Measurements from ENCODE around the gene SORBS1. TPM values are rescaled to one million over a fixed set of nuclear protein-coding genes. Genes with fewer than 3 reads are reported as not detected.
A peak's percentile ranks its signal among the peaks of the same experiment; 100 is the strongest.

SORBS1 gene
- total RNA-seq, 1 experiment from 2014 or later: 1.4 TPM

- DNase-seq (ENCODE audit: low read depth): peak; percentile 9
These were observed 169.5 kb downstream of the SORBS1 start for GRCh38 chr10:95391581-95392216.

- DNase-seq (ENCODE audit: low read depth): no peak
These were observed 170.0 kb downstream of the SORBS1 start for GRCh38 chr10:95391164-95391563.

GRCh38 chr10:95389982-95390381, 171.2 kb downstream of the SORBS1 start:
- DNase-seq (ENCODE audit: low read depth): no peak

GRCh38 chr10:95389176-95389575, 172.0 kb downstream of the SORBS1 start:
- peak; percentile 30 for DNase-seq (ENCODE audit: low read depth)

GRCh38 chr10:95388539-95388938, 172.6 kb downstream of the SORBS1 start:
- DNase-seq (ENCODE audit: low read depth): peak; percentile 8

- DNase-seq (ENCODE audit: low read depth): no peak
These were observed 173.1 kb downstream of the SORBS1 start for GRCh38 chr10:95388109-95388471.

GRCh38 chr10:95384011-95384704, 177.0 kb downstream of the SORBS1 start:
- DNase-seq (ENCODE audit: low read depth): no peak

- no peak for DNase-seq (ENCODE audit: low read depth)
These were observed 178.6 kb downstream of the SORBS1 start for GRCh38 chr10:95382596-95382995.

GRCh38 chr10:95382174-95382573, 179.0 kb downstream of the SORBS1 start:
- no peak for DNase-seq (ENCODE audit: low read depth)

GRCh38 chr10:95377950-95378349, 183.2 kb downstream of the SORBS1 start:
- DNase-seq (ENCODE audit: low read depth): no peak

GRCh38 chr10:95375418-95375817, 185.8 kb downstream of the SORBS1 start:
- DNase-seq (ENCODE audit: low read depth): no peak

- DNase-seq (ENCODE audit: low read depth): peak; percentile 61
These were observed 186.5 kb downstream of the SORBS1 start for GRCh38 chr10:95374597-95375209.

- no peak for DNase-seq (ENCODE audit: low read depth)
These were observed 187.5 kb downstream of the SORBS1 start for GRCh38 chr10:95373660-95374059.

GRCh38 chr10:95364342-95364741, 196.8 kb downstream of the SORBS1 start:
- DNase-seq (ENCODE audit: low read depth): no peak

- peak; percentile 60 for DNase-seq (ENCODE audit: low read depth)
These were observed 197.8 kb downstream of the SORBS1 start for GRCh38 chr10:95363303-95363912.

- DNase-seq (ENCODE audit: low read depth): peak; percentile 61
These were observed 201.0 kb downstream of the SORBS1 start for GRCh38 chr10:95360122-95360714.

- no peak for DNase-seq (ENCODE audit: low read depth)
These were observed 201.7 kb downstream of the SORBS1 start for GRCh38 chr10:95359466-95359865.

GRCh38 chr10:95356190-95356955, 204.8 kb downstream of the SORBS1 start:
- DNase-seq (ENCODE audit: low read depth): no peak

GRCh38 chr10:95355301-95355700, 205.9 kb downstream of the SORBS1 start:
- no peak for DNase-seq (ENCODE audit: low read depth)

- no peak for DNase-seq (ENCODE audit: low read depth)
These were observed 207.1 kb downstream of the SORBS1 start for GRCh38 chr10:95354110-95354509.

GRCh38 chr10:95353123-95353522, 208.0 kb downstream of the SORBS1 start:
- DNase-seq (ENCODE audit: low read depth): no peak

- no peak for DNase-seq (ENCODE audit: low read depth)
These were observed 208.5 kb downstream of the SORBS1 start for GRCh38 chr10:95352684-95353083.
